Myocyte (in vitro differentiated cells): Measurements from ENCODE around the gene SMAD9. TPM values are rescaled to one million over a fixed set of nuclear protein-coding genes. Genes with fewer than 3 reads are reported as not detected.

ENCODE experiments used
- DNase-seq: peaks from one replicate; pipeline ENCODE4 v3.0.0-alpha.2; 2012; ENCODE audit warnings: low read depth
- polyA plus RNA-seq: library from polyadenylated mRNA; unstranded; fragments of >200 nt; gene quantifications from one replicate; pipeline ENCODE4 v1.2.1, GENCODE V29; 2012; ENCODE audit warnings: missing spikeins
- total RNA-seq: library from RNA; depleted of rRNA; stranded (reverse); fragments of >200 nt; gene quantifications from 2 replicates; pipeline ENCODE4 v1.2.3, GENCODE V29; 2014

The SMAD9 gene
- total RNA-seq, result 1.4 and 1.7 TPM in 2 replicates
- 0.87 TPM for polyA plus RNA-seq

DNA sequence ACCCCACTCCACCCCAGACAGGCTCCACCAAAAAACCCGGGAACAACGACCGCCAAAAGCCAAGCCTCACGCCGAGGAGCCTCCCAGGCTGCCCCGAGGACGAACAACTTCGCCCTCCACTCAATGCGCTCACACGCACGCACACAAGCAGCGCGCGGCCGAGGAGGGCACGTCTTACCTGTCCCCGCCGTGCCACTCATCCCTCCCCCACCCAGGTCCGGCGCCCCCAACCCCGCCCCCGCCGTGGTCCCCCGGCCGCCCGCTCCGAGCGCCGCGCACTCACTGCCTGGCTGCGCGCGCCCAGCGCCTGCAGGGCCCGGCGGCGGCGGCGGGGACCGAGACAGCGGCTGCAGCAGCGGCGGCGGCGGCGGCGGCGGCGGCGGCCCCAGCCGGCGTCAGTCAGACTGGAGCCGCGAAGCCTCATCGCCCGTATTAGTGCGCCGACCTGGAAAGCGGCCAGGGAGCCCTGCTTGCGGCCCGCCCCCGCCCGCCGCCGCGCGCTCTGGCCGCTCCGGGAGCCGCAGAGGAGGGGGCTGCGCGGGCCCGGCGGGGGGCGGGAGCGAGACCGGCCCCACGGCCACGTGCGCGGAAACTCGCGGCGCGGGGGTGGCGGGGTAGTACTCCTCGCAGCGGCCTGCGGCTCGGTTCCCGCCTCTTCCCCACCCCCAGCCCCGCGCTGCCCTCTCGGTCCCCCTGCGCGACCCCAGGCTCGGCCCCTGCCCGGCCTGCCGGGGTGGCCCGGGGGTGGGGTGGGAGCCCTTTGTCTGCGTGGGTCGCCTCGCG is at the start of gene SMAD9:
SMAD9 (minus strand) TSS at position 406 of the 783 bp plus-strand sequence. CDS start 40,549 bp downstream, outside the sequence.
- peak; percentile 71 for DNase-seq

GRCh38 chr13:36966404-36966803 is 46.4 kb upstream of the SMAD9 start:
- peak; percentile 24 for DNase-seq

- peak; percentile 6 for DNase-seq
These were observed 45.7 kb upstream of the SMAD9 start for GRCh38 chr13:36965767-36966166.

GRCh38 chr13:36959456-36960116 is 39.5 kb upstream of the SMAD9 start:
- DNase-seq, result no peak

GRCh38 chr13:36954542-36954941 is 34.5 kb upstream of the SMAD9 start:
- no peak for DNase-seq

DNA sequence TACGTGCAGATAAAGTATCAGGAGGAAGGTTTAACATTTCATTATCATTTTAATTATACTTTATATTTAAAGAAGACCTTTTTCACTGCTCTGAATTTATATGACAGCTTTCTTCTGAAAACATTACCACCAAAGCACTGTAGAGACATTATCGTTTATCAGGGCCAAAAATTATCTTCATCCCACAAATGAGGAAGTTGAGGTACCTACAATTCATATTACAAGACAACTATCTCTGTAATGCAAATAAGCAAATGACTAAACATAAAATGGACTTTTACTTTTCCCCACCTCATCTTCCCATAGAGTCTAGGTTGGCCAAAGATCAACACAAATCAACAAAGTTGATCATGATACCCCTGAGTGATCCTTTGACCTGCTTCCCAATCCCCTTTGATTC is 30.9 kb upstream of the SMAD9 start:
- DNase-seq, result no peak

- no peak for DNase-seq
These were observed 30.3 kb upstream of the SMAD9 start for GRCh38 chr13:36950330-36950729.

DNA sequence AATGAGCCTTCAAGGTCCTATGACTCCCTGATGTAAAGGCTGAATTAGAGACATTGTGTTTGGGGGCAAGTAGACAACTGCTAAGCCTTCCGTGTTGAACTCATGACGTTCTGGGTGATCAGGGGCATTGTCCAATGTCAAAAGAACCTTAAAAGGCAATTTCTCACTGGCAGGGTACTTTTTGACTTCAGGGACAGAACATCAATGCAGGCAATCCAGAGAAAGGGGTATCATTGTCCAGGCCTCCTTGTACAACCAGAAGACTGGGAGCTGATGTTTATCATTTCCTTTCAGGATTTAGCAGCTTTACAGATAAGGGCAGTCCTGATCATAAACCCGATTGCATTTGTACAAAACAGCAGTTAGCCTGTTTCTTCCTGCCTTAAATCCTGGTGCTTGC is 25.0 kb upstream of the SMAD9 start:
- DNase-seq, result no peak

- DNase-seq, result no peak
These were observed 5.6 kb upstream of the SMAD9 start for GRCh38 chr13:36925603-36926002.

DNA sequence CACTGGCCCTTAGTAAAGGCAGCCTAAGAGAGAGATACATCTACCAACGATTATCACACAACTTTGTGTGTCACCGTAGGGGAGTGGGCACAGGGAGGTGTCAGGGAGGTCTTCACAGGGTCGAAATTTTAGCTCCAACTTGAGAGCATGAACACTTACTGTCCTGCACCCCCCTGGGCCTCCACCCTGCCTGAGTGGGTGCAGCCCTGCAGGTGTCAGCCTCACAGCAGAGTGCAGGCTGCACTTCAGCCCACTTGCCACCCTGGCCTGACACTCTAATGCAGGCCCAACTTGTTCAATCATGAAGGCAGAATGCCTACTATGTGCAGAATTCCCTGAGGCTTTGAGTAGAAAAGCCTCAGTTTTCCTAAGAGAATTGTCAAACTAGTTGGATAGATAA is 4.0 kb upstream of the SMAD9 start:
- no peak for DNase-seq

DNA sequence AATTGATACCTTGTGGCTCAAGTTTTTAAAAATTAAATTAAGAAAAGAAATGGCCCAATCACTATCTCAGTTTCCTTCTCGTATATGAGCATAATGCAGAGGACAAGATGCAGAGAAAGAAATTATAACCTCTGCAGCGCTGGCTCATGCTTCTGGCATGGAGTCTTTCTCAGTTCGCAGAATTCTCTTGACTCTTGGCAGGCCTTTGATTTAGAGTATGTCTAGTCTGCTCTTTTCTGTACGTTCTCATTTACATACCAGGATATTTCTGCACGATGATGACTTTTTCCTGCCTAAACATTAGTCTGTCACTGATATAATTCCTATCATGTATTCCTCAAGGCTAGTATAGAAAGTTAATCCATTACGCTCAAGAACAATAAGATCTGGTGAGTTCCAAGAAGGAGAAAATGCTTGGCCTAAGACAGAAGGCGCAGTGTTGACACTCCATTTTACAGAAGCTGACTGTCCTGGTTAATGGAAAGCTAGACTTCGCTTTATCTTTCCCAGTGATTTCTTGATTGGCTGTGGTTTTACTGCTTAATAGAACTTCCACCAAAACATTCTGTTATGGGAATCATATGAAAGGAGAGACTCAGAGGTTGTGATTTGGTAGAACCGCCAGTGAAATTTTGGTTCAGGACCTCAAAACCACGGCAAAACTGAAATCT is 1.7 kb upstream of the SMAD9 start:
- DNase-seq, result no peak

DNA sequence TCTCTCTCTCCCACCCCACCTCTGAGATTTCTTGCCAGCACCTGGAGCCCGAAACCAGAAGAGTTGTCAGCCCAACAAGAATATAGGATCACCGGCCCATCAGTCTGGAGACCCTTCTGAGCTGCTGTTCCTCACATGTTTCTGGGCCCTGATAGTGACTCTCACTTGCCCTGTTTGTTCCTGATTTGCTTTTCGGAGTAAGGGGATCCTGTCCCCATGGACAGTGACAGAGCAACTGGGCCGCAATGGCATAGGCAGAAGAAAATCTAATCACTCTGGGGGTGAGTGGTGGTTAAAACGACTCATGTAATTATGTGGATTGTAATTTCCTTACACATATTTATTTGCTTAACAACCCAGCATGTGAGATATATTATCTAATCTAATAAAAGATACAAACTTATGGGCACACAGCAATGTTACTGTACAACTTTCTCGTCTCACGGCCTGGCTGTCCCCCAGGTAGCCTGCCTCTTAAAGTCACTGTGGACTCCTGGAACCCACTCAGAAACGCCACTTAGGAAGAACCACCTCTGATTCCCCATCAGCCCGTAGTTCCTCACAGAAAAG is 663 bp upstream of the SMAD9 start:
- no peak for DNase-seq

DNA sequence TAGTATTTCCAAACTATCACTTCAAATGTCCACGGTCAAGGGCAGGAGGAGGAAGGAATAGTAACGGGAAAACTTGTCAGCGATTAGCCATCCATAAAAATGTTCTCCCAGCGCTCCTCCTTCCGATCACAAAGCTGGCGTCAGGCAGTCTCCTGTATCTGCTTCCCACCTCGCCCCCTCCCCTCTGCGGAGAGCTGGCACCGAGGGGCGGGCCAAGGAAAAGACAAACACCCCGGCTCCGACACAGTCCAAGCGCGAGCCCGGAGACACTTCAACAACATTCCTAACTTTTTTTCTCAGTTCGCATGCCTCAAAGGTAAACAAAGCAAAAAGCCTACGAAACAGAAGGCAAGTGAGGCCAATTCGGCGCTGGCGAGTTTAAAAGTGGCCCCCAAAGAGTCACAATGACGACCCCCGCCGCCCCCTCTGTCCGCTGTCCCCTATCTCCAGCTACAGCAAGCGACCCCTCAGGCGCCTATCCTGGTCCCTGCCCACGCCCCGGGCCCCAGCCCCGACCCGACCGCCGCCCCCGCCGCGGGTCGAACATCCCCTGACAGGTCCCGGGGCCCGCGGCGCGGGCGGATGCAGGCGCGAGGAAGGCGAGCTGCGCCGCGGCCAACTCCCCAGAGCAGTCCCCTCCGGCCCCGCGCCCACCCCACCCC is 736 bp downstream of the SMAD9 start:
- DNase-seq, result peak; percentile 34

- peak; percentile 12 for DNase-seq
These were observed 1.5 kb downstream of the SMAD9 start for GRCh38 chr13:36918246-36919131.

GRCh38 chr13:36917311-36917710 is 2.7 kb downstream of the SMAD9 start:
- DNase-seq, result no peak

- DNase-seq, result no peak
These were observed 4.0 kb downstream of the SMAD9 start for GRCh38 chr13:36915896-36916640.

GRCh38 chr13:36915106-36915505 is 4.9 kb downstream of the SMAD9 start:
- DNase-seq, result no peak

DNA sequence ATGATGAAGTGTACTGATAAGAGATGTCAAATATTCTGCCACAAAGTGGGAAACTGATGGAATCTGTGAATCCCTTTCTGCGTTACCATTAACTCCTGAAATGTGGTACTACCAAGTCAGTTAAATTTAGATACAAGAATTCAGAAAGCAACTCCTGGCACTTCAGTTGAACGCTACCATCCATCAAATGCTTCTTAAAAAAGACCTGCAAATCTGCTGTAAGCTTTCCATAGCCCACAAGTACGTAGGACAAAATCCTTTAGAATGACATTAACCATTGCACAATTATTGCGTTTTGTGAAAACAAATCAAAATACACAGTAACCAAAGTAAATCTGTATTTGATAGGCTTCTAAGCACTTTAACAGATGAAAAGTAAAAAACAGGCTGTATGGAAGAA is 5.4 kb downstream of the SMAD9 start:
- no peak for DNase-seq

GRCh38 chr13:36913463-36913862 is 6.6 kb downstream of the SMAD9 start:
- no peak for DNase-seq

- peak; percentile 20 for DNase-seq
These were observed 7.1 kb downstream of the SMAD9 start for GRCh38 chr13:36912973-36913372.
